GM21447 (cell line): ENCODE results near the gene C1orf122.
"Not testable (repeated sequence)": the region's sequence is repeated elsewhere in the genome, so short reads cannot be mapped to it uniquely, and the experiment has no call there.

Experiments
- ATAC-seq: cut with Tn5 transposase; IDR thresholded peaks from one replicate; pipeline ENCODE4 v1.9.1; 2021; ENCODE audit not compliant: unreplicated experiment

Gene C1orf122

DNA sequence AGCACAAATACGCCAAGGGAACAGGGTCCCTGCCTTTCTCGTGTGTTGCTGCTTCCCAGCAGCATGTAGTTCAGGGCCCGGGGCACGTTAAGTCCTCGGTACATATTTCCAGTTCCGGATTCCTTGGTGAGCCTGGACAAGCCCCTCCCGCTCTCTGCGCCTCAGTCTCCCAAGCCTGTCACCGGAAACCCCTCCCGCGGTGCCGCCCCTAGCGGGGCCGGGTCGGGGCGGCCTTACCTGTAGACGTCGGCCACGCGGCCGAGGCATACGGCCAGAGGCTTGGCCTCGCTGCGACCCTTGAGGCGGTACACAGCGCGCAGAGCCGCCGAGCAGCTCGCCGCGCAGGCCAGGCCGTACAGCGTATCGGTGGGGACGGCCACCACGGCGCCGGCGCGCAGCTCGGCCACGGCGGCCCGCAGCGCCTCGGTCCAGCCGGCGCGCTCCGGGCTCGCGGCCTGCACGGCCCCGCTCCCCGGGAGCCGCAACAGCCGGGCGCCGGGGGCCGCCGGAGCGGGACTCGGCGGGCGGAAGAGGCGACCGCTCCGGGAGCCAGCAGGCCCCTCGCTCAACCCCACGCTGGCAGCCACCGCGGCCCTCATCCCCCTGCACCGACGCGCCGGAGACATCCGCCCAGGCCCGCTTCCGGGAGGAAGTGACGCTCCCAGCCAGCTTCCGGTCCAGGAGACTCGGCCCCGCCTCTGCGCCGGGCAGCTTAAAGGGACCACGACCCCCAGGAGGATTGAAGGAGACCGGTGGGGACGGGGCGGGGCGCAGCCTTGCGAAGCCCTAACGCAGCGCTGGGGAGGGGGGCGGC lies at the start of gene C1orf122, which contains the start of gene YRDC:
Gene C1orf122, plus strand, starts transcription at position 236 of the 814 bp plus-strand sequence. CDS start 615 bp downstream, outside the sequence.
Gene YRDC, minus strand, starts transcription at position 654 of the 814 bp plus-strand sequence. Its CDS starts 28 bp downstream, at position 626.
- ATAC-seq, result peak; percentile 84

DNA sequence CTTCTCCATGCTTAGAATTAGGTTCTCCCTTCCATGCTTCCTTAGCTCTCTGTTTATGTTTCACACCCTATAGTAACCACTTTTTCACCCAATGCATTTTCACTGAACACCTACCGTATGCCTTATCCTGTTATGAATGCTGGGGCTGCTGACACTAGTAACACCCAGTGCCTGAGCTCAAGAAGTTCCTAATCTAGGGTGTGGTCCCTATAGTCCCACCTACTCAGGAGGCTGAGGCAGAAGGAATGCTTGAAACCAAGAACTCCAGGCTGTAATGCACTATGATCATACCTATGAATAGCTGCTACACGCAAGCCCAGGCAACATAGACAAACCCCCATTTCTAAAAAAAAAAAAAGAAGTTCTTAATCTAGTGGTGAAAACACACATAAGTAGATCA lies 48.1 kb upstream of the C1orf122 start:
- no peak for ATAC-seq

DNA sequence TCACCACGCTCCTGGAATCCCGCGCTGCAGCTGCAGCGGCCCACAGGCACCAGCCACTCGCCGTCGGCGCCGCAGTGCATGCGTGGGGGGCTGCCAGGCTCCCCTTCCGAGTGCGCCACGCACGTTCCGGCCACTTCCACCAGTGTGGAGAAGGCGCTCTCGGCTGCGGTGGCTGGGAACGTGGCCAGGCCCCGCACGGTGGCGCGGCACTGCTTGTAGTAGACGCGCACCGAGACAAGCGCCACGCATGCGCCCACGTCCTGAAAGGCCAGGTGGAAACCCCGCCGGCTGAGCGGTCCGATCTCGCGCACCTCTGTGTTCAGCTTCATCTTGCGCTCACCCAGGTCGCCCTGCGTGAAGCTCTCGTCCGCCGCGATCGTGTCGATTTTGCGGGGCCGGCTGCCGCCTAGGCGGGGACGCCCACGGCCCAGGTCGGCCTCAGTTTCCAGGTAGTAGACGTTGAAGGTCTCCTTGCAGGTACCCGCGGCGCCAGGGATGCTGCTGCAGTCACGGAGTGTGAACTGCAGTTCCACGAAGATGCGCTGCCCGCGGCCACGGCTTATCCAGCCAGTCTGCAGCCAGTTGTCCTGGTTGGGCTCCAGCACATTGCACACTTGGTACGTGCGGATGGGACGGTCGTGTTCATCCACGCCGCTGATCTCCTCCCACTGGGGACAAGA lies 46.0 kb upstream of the C1orf122 start:
- ATAC-seq, result no peak

DNA sequence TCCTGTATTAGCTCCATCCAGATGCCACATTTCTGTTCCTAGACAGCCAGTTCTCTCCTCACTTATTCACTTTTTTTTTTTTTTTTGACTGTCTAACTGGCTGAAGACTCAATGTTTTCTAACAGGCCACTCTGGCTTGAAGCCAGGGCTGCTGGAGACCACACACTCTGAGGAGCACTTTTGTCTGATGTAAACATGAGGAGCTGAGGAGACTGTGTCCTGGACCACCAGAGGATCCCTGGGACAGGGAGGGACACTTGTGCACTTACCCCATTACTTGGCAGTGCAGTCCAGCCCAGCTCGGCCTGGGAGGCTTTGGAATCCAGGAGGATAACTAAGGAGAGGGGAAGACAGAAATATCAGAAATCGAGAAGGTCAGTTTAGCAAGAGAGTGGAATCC lies 45.1 kb upstream of the C1orf122 start:
- ATAC-seq, result no peak

DNA sequence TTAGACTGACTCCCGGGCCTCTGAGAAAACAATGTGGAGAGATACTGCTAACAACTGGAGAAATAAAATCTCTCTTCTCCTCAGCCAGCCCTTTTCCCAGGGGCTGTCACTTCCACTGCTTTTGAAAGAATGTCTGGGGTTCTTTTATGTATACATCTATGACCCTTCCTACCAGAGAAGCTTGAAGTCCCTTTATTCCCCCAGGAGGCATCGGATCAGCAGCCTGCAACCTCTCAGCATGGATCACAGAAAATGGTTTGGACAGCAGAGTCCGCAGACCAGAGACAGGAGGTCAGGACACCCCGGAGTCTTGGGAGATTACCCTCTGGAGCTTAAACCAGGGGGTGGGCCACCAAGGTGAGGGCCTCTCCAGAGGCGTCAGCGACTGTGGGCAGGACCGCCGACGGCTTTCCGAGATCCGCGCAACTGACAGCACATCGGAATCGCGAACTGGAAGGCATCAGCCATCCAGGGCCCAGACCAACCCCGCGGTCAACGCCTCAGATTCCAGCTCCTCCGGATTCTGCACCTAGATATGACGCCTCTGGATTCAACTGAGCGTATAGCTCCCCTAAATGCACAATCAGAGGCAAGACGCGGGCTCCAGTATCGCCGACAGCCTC lies 43.7 kb upstream of the C1orf122 start:
- no peak for ATAC-seq

DNA sequence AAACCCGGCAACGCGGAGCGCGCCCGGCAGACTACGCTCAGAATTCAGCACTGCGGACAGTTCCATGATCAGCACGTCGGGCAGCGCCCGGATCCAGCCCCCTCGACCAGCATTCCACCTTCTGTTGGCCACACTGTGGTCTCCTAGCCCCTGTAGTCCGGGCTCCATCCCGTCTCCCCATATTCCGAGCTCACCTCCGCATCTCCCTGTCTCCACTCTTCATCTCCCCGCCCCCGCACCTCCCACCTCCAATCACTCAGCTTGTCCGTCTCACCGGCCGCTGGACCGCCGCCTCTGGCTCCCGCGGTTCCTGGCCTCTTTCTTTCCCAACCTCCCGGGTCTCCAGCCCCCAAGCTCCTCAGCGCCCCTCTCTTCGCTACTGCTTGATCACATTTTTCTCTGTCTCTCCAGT lies 43.2 kb upstream of the C1orf122 start:
- ATAC-seq, result no peak

DNA sequence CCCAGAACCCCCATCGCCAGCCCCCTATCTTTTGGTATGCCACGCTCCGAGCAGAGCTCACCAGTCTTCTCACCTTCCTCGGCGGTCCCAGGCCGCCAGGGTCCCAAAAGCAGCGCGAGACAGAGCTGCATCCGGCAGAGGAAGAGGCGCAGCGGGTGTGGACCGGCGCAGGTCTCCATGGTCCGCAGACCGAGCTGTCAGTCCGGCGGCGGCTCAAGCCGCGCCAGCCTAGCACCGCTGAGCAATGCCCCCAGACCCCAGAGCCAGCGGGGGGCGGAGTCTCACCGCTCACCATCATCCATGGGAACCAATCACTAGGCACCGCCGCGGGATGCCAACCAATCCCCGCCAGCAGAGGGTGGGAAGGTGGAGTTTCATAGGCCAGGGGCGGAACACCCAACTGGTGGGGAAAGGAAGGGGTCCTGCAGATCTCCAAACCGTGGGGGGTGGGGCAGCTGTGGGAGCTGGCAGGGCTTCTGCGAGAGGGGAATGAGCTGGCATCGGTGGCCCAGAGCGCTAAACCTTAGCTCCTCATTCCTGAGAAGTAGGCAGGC lies 42.6 kb upstream of the C1orf122 start, which contains the start of gene EPHA10:
Gene EPHA10, minus strand, starts transcription at position 233 of the 554 bp plus-strand sequence. Its CDS starts 54 bp downstream, at position 179.
- ATAC-seq, result no peak

DNA sequence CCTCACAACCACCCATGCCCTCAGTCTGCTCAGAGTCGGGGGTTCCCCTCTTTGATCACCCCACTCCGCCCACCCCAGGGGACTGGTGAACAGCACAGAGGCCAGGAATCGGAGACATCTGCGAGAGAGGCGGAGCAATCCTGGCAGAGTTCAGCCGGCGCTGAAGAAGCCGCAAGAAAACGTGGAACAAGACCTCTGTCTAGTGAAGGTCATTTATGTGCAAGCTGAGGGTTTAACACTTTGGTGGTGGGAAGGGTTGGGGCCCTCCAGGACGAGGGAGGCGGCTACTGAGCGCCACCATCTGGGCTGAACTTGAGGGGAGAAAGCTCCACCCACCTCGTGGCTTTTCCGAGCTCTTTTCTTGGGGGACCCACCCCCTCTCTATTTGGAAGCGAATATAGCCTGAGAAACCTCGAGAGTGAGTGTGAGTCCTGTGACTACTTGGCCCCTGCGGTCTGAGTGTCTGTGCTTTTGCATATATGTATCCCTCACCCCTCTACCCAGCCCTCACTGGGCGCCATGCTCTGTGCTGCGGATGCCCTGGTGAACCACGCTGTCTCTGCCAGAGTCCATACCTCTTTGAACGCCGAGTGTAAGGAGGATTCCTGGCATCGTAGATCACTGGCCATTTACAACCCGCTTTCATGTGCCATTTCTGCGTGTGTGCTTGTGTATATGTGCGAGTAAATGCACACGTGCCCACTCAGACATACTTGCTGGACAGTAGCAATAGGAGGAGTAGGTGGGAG lies 41.5 kb upstream of the C1orf122 start:
- ATAC-seq, result no peak

DNA sequence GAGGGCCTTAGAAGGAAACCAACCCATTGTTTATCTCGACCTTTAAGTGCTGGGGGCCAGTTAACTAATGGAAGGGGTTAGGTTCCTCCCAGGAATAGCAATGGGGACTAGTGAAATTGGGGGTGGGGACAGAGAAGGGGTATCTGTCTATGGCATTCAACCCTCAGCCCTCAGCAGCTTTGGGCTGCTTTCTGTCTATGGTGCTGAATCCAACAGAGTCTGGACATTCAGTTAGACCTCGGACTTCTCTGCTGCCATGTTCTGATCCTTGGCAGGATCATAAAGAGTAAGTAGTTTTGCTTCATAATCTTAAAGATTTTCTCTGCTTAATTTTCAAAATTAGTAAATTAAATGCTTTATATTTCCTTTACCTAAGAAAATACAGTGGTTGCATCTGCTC lies 40.1 kb upstream of the C1orf122 start:
- ATAC-seq, result no peak

DNA sequence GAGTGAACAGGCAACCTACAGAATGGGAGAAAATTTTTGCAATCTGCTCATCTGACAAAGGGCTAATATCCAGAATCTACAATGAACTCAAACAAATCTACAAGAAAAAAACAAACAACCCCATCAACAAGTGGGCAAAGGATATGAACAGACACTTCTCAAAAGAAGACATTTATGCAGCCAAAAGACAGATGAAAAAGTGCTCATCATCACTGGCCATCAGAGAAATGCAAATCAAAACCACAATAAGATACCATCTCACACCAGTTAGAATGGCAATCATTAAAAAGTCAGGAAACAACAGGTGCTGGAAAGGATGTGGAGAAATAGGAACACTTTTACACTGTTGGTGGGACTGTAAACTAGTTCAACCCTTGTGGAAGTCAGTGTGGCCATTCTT lies 36.1 kb upstream of the C1orf122 start:
- ATAC-seq, result not testable (repeated sequence)

DNA sequence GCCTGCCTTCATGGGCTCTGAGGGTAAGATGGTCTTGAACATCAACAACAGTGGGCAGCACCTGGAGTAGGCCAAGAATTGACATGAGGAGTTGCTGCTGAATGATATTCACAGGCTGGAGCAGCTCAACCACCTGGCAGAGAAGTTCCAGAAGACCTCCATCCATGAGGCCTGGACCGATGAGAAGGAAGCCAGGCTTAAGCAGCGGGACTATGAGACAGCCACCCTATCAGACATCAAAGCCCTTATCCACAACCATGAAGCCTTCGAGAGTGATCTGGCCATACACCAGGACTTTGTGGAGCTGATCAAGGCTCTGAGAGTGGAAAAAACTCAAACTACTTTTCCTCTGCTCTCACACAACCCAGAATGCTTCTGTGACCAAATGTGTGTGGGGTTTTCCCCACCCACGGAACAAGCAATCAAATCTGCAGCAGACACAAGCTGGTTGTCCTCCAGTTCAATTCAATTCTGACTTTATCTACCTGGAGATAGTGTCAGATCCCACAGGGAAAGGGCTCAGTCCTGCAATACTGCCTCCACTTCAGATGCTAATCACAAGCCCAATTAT lies 30.6 kb upstream of the C1orf122 start:
- ATAC-seq, result no peak

DNA sequence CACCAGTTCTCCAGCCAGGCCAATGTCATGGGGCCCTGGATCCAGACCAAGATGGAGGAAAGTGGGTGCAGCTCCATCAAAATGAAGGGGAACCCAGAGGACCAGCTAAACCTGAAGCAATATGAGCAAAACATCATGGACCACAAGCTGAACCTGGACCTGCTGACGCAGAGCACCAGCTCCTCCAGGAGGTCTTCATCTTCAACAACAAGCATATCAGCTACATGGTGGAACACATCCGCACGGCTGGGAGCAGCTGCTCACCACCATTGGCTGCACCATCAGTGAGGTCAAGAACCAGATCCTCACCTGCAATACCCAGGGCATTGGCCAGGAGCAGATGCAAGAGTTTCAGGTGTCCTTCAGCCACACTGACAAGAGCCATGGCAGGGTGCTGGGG lies 28.9 kb upstream of the C1orf122 start:
- ATAC-seq, result no peak

DNA sequence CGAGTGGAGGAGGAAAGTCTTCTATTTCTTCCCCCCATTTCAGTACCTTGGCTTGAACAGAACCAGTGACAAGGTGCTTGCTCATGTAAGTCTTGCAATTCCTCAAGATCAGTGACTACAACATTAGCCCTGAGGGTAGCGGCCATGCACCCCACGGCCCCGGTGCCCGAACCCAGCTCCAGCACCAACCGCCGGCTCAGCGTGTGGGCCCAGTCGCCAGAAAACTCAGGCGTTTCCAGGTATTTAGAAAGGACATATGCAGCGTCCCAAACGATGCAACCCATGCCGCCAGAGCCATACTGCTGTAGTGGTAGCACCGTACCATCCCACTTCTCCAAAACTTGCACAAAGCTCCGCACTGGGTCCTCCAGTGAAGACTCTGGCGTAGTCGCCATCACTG lies 25.1 kb upstream of the C1orf122 start:
- no peak for ATAC-seq

DNA sequence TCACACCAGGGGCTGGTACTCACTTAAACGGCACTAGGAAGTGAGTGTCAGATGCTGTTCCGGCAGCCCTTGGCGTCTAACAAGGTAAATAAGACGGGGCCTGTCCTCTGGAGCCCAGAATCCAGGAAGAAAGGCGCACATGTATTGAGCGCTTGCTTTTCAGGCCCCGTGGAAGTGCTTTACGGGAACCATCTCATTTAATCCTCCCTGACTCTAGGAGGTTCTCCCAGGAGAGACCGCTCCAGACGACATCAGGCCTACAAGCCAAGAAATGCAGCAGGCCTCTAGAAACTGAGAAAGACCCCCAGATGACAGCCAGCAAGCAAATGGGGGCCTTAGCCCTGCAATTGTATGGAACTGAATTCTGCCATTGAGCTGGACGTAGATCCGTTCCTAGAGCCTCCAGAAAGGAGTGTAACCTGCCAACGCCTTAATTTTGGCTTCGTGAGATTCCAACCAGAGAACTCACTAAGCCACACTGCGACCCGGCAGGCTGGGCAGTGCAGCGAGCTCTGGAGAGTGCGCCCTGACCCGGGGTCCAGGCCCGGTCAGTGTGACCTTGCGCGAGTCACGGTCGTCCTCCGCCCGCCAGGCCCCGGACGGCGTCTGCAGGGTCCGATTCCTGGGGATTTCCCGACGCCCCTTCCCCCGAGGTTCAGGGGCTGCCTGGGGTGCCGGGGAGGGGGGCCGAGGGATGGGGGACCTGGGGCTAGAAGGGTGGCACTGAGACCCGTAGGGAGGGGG lies 14.5 kb upstream of the C1orf122 start:
- no peak for ATAC-seq

DNA sequence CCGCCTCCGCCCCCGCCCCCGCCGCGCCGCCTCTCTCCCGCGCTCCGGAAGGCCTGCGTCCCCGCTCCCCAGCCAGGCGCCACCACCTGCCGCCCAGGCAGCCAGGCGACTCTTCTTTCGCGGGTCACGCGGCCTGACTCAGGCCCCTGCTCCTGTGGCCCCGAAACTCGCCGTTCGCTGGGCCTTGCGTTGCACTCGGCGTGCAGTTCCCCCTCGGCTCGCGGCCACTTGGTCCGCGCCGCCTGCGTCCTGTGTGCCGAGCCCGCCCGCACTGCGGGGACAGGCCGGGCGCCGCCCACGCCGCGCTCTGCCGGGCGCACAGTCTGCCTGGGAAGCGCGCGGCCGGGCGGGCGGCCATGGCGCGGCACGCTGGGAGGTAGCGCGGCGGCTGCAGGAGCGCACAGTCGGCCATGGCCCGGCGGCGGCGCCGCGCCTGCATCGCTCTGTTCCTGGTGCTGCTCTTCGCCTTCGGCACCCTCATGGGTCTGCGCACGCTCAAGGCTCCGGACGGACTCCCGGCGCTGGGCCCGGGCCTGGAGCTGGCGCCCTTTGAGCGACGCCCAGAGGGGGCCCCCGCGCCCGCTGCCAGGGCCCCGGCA lies 13.7 kb upstream of the C1orf122 start, which contains the start of gene MANEAL:
Gene MANEAL, plus strand, starts transcription at position 75 of the 599 bp plus-strand sequence. Its CDS starts 336 bp downstream, at position 411.
- no peak for ATAC-seq

DNA sequence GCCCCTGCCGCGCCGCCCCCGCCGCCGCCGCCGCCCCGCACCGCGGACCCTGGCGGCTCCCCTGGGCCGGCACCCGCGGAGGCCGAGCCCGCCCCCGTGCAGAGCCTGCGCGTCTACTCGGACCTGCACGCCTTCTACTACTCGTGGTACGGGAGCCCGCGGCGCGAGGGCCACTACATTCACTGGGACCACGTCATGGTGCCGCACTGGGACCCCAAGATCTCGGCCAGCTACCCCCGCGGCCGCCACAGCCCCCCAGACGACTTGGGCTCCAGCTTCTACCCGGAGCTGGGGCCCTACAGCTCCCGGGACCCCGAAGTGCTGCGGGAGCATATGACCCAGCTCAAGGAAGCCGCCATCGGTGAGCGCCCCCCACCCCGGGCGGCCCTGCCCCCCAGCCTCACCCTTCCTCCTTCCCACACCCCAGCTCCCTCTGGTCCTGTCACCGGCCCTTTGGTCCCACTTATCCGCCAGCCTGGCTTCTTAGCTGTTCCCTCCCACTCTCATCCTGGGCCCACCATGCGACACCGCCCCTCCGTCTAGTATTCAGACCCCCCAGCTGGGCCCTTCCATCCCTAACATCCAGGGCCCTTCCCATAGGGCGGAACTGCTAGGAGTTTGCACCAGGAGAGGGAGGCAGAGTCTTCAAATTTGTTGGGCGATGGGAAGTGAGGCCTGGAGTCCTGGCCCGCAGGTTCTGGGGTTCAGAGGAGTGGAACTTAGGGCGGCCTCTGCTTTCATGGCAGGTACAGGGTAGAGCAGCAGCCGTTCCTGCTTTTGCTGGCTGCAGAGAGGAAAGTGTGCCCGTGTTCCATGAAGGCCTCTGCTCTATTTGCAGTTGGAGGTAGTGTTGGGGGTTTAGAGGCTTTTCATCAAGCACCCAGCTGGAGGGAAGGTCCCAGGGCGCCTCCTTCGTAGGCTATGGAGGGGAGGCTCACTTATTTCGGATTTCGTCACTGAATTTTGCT lies 12.9 kb upstream of the C1orf122 start:
- no peak for ATAC-seq

DNA sequence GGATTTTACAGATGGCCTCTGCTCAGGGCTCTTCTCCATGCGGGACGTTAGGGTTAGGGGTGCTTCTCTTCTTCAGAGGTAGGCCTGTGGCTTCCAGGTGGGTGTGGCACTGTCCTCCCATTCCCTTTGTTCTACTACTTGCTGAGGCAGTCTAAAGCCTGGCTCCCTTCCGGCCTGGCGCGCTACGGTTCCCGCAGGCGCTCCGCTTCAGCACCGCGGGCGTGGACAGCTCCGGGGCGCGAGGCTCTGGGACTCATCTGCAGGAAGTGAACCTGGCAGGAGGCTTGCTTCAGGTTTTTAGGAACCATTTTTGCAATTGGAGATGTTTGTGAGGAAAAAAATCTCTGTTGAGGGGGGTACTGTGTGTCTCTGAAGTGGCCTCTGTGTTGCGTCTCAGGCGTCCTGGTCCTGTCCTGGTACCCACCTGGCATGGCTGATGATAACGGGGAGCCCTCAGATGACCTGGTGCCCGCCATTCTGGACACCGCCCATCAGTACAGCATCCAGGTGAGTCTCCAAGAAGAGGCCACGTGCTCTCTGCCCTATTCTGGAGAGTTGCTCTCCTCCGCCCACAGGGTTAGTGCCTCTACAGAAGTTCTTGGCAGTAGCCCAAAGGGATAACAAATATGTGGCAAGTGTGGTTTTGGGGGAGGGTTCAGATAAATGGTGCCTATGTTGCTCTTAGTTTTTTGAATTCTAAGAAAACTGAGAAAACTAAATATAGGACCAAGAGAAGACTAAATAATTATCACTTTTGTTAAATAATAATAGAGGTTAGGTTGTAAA lies 12.1 kb upstream of the C1orf122 start:
- ATAC-seq, result no peak
